ENCODE measurements around the gene CNPY3. TPM values are rescaled to one million over a fixed set of nuclear protein-coding genes. Genes with fewer than 3 reads are reported as not detected.
A peak's percentile ranks its signal among the peaks of the same experiment; 100 is the strongest.

CNPY3 gene
- polyA plus RNA-seq, 6 donors from 2014 or later, result 153 to 199 (median 177) TPM

DNA sequence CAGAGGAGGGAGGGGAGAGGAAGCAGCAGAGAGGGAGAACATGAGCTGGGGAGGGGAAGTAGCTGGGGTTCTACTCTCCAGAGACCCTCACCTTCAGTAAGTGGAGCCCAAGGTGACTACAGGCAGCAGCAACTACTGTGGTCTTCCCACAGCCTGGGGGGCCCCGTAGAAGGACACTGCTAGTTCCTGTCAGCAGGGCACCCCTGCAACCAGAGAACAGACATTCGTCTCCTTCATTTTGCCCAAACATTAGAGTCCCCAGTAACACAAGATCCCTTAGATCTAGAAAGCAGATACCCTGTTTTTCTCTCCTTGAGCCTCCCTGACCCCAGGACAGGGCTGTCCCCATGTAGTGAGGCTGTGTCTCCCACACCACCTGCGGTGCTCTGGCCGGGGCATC is 39.5 kb downstream of the CNPY3 start:
- peaks cover 0 to 15% of the 10 kb centered on the region in 2 donors for H3K36me3 Mint-ChIP-seq
- no peaks in the 10 kb centered on the region for H3K27me3 Mint-ChIP-seq
- H3K9me3 Mint-ChIP-seq, result no peaks in the 10 kb centered on the region
- no peak overlapping the region for H3K4me3 Mint-ChIP-seq
- ATAC-seq (ENCODE audit: low read depth in 2 of 2) (no peak), DNase-seq (no peak)
- H3K4me1 Mint-ChIP-seq, result peaks cover 0 to 7% (median 5%) of the 10 kb centered on the region in 3 donors
- H3K27ac Mint-ChIP-seq, result no peak overlapping the region

DNA sequence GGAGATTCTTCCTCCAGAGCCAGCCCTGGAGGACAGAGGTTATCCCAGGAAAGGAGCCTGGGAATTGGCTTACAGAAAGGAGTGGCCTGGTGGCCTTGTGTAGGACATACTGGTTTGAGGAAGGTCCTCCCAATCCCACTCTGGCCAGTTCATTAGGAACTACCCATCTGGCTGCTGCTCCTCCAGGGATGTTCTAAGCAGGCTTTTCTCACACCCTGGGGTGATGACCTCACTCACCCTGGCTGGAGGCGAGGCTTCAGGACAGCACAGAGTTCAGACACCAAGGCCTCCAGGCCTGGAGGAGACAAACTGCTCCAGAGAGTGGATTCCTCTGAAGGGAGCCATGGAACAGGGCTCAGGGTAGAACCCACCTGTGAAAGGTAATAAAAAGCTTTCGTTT is 40.2 kb downstream of the CNPY3 start:
- Mint-ChIP-seq H3K27ac (no peak overlapping the region), H3K4me3 (no peak overlapping the region), H3K4me1 (peaks cover 0 to 8% (median 7%) of the 10 kb centered on the region in 3 donors), H3K36me3 (peaks cover 0 to 15% of the 10 kb centered on the region in 2 donors), H3K27me3 (no peaks in the 10 kb centered on the region), H3K9me3 (no peaks in the 10 kb centered on the region)
- ATAC-seq (ENCODE audit: low read depth in 2 of 2) (no peak), DNase-seq (no peak)

DNA sequence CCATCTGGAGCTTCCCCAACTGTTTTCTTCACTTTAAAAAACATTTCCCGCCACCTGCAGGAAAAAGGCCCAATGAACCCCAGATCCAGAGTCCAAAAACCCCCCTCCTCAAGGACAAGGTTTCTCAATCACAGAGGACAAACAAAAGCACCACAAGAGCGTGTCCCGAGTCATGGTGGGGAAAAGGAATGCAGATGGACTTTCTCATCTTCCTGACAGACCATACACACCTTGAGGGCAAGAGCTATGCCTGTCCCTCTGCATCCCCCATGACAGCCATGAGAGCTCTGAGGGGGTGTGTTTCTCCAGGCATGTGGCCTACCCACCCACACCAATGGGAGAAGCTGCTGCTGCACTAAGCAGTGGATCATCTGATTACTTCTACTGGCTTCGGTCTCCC is 40.7 kb downstream of the CNPY3 start:
- ATAC-seq (ENCODE audit: low read depth in 2 of 2), result no peak
- no peaks in the 10 kb centered on the region for H3K27me3 Mint-ChIP-seq
- H3K4me1 Mint-ChIP-seq, result peaks cover 0 to 13% (median 7%) of the 10 kb centered on the region in 3 donors
- no peak for DNase-seq
- peaks cover 0 to 15% of the 10 kb centered on the region in 2 donors for H3K36me3 Mint-ChIP-seq
- no peaks in the 10 kb centered on the region for H3K9me3 Mint-ChIP-seq
- H3K27ac Mint-ChIP-seq, result peak overlapping the region in 1 of 6 donors; percentile 24
- H3K4me3 Mint-ChIP-seq, result no peak overlapping the region

DNA sequence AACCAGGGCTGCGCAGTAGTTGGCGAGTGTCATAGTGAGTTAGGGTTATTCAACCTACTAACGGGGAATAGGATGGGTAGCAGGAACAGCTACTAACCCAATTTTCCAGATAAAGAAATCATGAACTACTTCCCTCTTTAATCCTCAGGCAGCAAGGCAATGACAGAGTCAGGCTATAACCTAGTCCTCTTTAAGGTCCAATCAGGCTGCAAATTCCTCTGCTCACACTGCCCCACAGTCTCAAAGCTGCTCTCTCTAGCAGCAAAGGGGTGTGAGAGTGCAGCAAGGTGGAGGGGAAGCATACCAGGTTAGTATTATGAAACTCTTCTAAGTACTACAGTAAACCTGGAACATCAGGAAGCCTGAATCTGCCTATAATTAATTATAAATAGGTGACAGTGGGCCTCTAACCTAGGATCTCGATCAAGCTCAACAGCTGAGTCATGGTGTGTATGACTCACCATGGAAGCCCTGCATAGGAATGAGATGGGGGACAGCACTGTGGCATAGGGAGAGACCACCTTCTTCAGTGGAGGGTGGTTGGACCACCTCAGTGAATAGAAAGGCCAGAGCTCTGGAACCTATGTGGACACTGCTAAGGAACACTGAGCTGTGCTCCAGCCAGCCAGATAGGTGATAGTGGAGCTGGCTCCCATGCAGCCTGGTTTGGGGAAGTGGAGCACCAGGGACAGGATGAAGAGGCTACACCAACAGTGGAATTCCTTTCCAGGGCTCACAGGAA is 41.8 kb downstream of the CNPY3 start:
- ATAC-seq (ENCODE audit: low read depth in 2 of 2) (no peak), DNase-seq (no peak)
- H3K9me3 Mint-ChIP-seq, result no peaks in the 10 kb centered on the region
- H3K27ac Mint-ChIP-seq, result no peak overlapping the region
- no peaks in the 10 kb centered on the region for H3K27me3 Mint-ChIP-seq
- H3K4me1 Mint-ChIP-seq, result peaks cover 0 to 13% (median 7%) of the 10 kb centered on the region in 3 donors
- peaks cover 0 to 7% of the 10 kb centered on the region in 2 donors for H3K36me3 Mint-ChIP-seq
- no peak overlapping the region for H3K4me3 Mint-ChIP-seq

DNA sequence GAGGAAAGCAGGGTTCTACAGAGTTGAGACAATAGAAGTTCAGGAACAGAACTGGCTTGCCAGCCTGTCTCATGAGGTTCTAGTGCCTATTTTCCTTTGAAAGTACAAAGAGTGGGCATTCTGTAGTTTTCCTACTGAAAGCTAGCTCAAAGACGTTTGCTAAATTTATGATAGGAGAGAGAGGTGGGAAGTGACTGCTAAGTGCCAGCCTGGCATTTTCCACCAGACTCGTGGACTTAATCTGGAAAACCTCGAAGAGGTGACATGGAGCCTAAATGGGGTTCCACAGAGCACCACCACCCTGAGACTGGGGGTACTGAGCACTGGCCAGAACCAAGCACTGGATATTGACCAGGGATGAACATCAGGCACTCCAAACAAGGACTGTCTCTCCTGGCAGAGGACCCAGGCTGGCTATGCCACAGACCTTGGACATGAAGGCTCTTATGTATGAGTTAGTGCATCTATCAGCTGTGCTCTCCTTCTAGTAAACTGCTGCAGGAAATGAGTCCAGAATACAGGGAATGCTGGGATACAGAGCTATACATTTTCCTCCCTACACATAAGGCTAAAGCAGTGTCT is 42.6 kb downstream of the CNPY3 start:
- Mint-ChIP-seq H3K4me3 (no peak overlapping the region), H3K36me3 (peaks cover 0 to 7% of the 10 kb centered on the region in 2 donors), H3K9me3 (no peaks in the 10 kb centered on the region), H3K4me1 (peaks cover 3 to 17% (median 8%) of the 10 kb centered on the region in 3 donors), H3K27ac (no peak overlapping the region), H3K27me3 (no peaks in the 10 kb centered on the region)
- DNase-seq (no peak), ATAC-seq (ENCODE audit: low read depth in 2 of 2) (no peak)

DNA sequence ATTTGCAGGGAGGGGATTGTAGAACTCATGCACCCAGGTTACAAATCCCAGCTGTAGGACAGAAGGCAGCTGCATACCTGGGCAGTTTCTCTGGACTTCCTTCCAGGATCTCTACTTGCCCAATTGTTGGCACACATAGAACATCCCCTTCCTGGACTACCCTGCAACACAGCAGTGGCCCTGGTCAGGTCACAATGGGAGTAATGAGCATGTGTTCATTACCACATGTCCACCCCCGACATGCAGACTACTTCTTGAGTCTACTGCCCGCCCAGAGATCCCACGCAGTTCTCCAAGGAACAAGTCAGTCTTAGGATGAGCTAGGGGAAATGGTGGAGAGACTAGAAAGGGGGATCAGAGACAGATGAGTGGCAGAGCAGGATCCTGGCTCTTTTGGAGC is 44.6 kb downstream of the CNPY3 start:
- Mint-ChIP-seq H3K27ac (peak overlapping the region in 3 of 6 donors; percentile 29 to 74 (median 52)), H3K4me3 (no peak overlapping the region)

DNA sequence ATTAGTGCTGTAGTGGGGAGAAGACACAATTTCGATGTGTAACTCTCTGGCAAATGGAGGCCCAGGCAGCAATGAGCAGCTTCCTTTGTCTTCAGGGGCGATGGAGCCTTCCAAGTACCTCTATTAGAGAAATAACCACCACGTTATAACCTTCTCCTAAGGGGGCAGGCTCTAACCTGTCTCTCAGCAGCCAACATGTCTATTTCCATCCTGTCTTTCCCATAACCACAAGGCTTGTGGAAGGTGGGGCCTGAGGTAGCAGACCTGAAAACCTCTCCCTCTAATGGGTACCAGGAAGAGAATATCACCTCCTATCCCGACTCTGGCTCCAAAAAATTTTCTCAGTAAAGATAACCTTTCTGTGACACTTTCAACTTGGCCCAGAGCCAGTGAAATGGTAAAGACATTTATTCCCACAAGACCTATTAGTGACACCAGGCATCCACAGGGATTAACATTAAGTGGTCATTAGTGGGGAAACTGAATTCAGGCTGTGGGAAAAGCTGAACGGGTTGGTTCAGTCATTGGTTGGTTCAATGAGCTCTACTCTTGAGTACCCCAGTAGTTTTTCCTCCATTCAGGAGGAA is 45.7 kb downstream of the CNPY3 start:
- H3K4me1 Mint-ChIP-seq, result peaks cover 23 to 43% (median 23%) of the 10 kb centered on the region in 3 donors
- DNase-seq (no peak), ATAC-seq (ENCODE audit: low read depth in 2 of 2) (no peak)
- no peaks in the 10 kb centered on the region for H3K9me3 Mint-ChIP-seq
- no peaks in the 10 kb centered on the region for H3K27me3 Mint-ChIP-seq
- H3K27ac Mint-ChIP-seq, result peak overlapping the region in 1 of 6 donors; percentile 42
- no peaks in the 10 kb centered on the region for H3K36me3 Mint-ChIP-seq
- H3K4me3 Mint-ChIP-seq, result no peak overlapping the region

More for the DNA sequence above, 44.6 kb downstream of the CNPY3 start:
- DNase-seq (no peak), ATAC-seq (ENCODE audit: low read depth in 2 of 2) (no peak)
- Mint-ChIP-seq H3K9me3 (no peaks in the 10 kb centered on the region), H3K4me1 (peaks cover 12 to 32% (median 15%) of the 10 kb centered on the region in 3 donors), H3K36me3 (no peaks in the 10 kb centered on the region), H3K27me3 (no peaks in the 10 kb centered on the region)

DNA sequence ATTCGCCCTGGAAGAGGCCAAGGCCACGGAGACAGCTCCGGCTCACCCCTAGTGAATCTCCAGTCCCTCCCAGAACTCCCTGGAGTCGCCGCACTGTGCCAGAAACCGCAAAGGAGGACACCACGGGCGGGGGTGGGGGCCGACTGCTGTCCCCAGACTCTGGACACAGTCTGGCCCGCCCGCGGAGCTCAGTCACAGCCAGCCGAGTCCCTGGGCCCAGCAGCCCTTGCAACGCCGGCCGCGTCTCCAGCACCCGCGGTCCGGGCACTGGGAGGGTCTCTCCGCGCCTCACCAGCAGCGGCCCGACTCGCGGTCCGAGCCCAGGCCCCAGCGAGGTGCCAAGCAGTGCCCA is 49.2 kb downstream of the CNPY3 start:
- Mint-ChIP-seq H3K9me3 (no peaks in the 10 kb centered on the region), H3K4me3 (peak overlapping the region; percentile 84 to 94 (median 88)), H3K27me3 (no peaks in the 10 kb centered on the region), H3K4me1 (peaks cover 23 to 46% (median 26%) of the 10 kb centered on the region in 3 donors), H3K27ac (peak overlapping the region; percentile 71 to 94 (median 87)), H3K36me3 (no peaks in the 10 kb centered on the region)
- ATAC-seq (ENCODE audit: low read depth in 2 of 2), result no peak
- peak; percentile 2 for DNase-seq

DNA sequence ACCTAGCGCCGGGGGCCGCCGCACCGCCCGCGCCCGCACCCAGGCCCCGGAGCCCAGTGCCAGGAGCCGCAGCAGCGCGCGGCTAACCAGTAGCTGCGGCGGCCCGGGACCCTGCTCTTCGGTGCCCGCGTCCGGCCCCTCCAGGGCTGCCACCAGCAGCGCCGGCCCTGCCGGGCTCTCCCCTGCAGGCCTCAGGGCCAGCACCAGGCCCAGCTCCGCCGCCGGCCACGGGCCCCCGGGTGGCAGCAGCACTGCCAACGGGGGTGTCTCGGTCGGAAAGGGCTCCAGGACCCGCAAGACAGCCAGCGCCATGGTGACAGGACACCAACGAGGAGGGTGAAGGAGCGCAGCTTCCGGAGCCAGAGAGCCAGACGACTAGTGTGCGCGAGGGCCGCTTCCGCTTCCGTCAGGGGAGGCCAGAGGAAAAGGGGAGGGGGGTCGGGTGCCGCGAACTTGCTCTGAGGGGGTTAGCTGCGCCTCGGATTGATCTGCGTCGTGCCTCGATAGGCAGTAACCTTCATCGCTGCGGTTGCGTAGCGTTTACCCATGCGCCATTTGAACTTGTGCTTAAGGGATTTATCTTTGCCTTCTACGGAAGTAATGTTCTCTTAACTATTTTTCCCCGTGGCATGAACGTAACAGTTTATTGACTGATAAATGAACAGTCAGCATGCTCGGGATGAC is 49.7 kb downstream of the CNPY3 start, which contains the start of gene PEX6:
Gene PEX6 (minus strand): TSS at position 343 of the 684 bp plus-strand sequence. CDS start 31 bp downstream, at position 312.
- H3K9me3 Mint-ChIP-seq, result no peaks in the 10 kb centered on the region

DNA sequence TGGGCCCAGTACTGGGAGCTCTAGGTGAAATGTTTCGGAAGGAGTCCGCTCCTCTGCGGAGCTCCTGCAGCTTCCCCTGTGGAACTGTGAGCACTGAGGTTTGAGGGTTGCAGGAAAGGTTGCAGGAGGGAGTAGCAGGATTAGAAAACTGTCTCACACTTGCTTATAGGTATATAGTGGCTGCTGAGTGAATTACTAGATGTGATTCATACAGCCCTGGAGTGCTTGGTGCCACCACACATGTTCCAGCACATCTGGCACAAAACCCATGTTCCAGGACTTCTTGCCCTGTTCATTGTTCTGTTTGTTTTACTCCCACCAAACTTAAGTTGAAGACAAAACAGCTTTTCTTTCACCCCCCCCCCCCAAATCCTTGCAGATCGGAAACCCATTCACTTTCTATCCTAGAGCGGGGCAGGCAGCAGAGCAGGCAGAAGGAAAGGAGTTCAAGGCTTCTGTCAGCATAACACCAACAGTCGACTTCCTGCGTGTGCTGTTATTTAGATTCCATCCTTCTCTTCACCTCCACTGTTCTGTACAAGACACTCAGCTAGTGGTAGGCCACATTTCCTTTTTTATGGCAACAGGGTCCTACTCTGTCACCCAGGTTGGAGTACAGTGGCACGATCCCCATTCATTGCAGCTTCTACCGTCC is 50.4 kb downstream of the CNPY3 start:
- DNase-seq (no peak), ATAC-seq (ENCODE audit: low read depth in 2 of 2) (no peak)
- Mint-ChIP-seq H3K36me3 (no peaks in the 10 kb centered on the region), H3K27ac (peak overlapping the region; percentile 78 to 99 (median 97)), H3K9me3 (no peaks in the 10 kb centered on the region), H3K4me3 (peak overlapping the region; percentile 84 to 99 (median 98)), H3K4me1 (peaks cover 30 to 45% (median 34%) of the 10 kb centered on the region in 3 donors), H3K27me3 (no peaks in the 10 kb centered on the region)

More for the DNA sequence above, 49.7 kb downstream of the CNPY3 start, which contains the start of gene PEX6:
- Mint-ChIP-seq H3K4me1 (peaks cover 28 to 46% (median 30%) of the 10 kb centered on the region in 3 donors), H3K36me3 (no peaks in the 10 kb centered on the region), H3K27ac (peak within 1 kb of the TSS; percentile 78 to 99 (median 97)), H3K4me3 (peak within 1 kb of the TSS; percentile 84 to 99 (median 98)), H3K27me3 (no peaks in the 10 kb centered on the region)
- DNase-seq (peak; percentile 89), ATAC-seq (ENCODE audit: low read depth in 2 of 2) (peak; percentile 97)

DNA sequence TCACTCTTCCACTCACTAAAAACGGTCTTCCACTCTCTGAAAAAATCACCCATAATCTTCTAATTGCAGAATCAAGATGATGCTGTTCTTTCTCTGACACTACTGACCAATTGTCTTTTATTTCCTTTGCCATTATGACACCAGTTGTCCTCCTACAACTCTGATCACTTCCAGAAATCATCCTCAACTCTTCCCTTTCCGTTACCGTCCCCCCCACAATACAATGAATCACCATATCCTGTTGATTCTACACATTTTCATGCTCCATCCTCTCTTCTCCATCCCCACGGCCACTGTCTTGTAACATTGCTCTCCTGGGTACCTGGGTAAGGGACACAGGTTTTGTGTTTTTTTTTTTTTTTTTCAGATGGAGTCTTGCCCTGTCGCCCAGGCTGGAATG is 52.6 kb downstream of the CNPY3 start:
- H3K36me3 Mint-ChIP-seq, result no peaks in the 10 kb centered on the region
- ATAC-seq (ENCODE audit: low read depth in 2 of 2) (no peak), DNase-seq (no peak)
- no peaks in the 10 kb centered on the region for H3K27me3 Mint-ChIP-seq
- peak overlapping the region in 5 of 8 donors; percentile 22 to 91 (median 69) for H3K4me3 Mint-ChIP-seq
- peaks cover 48 to 60% (median 52%) of the 10 kb centered on the region in 3 donors for H3K4me1 Mint-ChIP-seq
- no peaks in the 10 kb centered on the region for H3K9me3 Mint-ChIP-seq
- peak overlapping the region in 4 of 6 donors; percentile 3 to 95 (median 52) for H3K27ac Mint-ChIP-seq

DNA sequence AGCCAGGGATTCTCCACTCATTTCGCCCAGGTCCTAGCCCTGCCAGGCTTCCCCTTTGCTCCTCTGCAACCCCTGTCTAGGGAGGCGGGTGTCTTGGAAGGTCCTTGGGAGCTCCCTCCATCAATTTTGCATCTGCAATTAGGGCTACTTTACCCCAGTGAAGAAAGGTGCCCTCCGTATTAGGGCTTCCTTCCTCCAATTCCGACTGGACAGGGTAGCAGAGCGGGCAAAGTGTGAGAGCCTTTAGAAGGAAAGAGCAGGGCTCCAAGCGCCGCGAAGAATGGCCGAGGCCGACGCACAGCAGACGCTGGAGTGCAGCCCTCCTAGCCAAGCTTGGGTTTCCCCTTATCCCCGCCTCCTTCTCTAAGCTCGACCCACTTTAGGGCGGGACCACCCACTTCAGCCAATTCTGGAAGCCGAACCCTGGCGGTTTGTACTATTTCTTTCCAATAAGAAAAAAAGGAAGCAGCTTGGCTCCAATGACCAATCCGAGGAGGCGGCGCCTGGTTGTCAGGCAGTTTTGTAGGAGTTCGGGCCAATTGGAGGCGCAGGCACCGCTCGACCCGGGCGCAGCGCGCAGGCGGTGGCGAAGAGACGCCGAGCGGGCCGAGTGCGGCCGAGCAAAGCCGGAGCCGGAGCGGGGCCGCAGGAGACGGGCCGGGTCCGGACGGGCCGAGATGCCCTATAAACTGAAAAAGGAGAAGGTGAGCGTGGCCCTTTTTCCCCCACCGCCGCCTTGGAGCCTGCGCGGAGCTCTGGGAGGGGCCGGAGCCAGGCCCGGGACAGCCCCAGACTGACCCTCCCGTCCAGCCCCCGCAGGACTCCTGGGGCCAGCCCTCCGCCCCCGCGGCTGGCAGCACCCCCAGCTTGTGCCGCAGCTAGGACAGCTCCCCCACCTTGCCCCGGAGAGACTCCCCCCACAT is 55.0 kb downstream of the CNPY3 start, which contains the start of gene PPP2R5D:
Gene PPP2R5D (plus strand): TSS at position 570 of the 923 bp plus-strand sequence. CDS start 108 bp downstream, at position 678.
- DNase-seq (peak; percentile 98), ATAC-seq (ENCODE audit: low read depth in 2 of 2) (peak; percentile 91 to 93)
- H3K36me3 Mint-ChIP-seq, result no peaks in the 10 kb centered on the region
- peaks cover 53 to 58% (median 57%) of the 10 kb centered on the region in 3 donors for H3K4me1 Mint-ChIP-seq
- H3K4me3 Mint-ChIP-seq, result peak within 1 kb of the TSS; percentile 89 to 97 (median 94)
- peak within 1 kb of the TSS; percentile 87 to 96 (median 94) for H3K27ac Mint-ChIP-seq
- no peaks in the 10 kb centered on the region for H3K27me3 Mint-ChIP-seq
- H3K9me3 Mint-ChIP-seq, result no peaks in the 10 kb centered on the region
